DMS114 treated with DMSO at 0.1 percent for 48 hours (cell line): Measurements from ENCODE around the gene MSX2.
A peak's percentile ranks its signal among the peaks of the same experiment; 100 is the strongest.

Experiments used
- DNase-seq: peaks from one replicate; lab custom pipeline; 2025; ENCODE audit not compliant: unreplicated experiment; lab: John Stamatoyannopoulos, UW

MSX2 gene

DNA sequence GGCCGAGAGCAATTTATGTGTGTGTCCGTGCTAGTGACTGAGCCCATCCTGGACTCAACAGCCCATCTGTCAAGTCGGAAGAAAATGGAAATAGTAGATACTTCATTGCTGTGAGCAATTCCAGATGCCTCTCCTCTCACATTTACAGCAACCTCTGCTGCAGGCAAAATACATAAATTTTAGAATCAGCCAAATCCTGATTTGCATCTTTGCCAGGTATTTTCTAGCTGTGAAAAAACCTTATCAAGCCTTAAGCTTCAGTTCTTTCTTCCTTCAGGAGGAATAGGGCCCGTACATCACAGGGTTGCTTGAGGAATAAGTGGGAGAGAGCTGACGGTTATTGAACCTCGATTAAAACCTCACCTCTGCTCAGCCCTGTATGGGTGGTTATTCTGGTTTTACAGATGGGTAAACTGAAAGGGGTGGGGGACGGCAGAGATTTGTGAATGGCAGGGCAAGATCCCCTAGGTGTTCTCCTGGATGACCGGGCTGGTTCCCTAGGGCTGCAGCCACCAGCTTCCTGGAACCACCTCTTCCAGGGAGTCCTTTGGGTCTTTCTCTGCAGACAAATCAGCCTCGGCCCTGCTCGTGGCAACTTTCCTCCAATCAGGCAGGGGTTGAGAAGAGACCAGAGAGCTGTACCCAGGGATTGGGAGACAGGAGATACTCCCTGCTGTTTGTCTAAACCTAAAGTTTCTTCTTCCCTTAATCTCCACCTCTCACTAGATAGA is 5.3 kb upstream of the MSX2 start:
- DNase-seq, result no peak

DNA sequence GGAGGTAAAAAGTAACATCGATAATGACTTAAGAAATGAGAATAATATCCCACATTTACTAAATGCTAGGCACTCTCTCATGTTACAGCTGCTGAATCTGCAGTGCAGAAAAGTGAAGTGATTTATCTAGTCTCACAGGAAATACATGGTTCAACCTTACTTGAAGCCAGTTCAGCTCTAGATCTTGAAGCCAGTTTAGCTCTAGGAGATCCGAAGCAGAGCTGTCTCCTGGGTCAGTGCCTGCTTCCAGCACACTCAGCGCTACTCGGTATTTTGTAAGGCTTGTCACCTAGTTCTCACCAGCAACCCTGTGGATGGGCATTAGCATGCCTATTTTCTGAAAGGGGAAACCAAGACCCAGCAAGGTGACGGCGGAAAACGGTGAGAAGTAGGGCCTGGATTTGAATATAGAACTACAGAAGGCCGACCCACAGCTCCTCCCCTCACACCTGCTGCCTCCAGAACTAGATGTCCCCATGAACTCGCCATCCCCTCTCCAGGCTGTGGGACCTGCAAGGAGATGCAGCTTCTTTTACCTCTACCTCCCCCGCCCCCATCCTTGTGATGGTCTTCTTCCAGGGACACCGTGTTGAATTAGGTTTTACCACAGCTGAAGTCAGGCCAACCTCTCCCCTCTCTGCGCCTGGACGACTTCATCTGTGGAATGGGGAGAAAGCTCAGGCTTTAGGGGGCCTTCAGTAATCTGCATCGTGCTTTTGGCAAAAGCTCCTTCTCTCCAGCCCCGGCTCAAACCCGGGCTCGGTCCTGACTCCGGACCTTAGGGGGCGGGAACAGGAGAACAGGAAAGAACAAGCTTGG is 4.4 kb upstream of the MSX2 start:
- no peak for DNase-seq

DNA sequence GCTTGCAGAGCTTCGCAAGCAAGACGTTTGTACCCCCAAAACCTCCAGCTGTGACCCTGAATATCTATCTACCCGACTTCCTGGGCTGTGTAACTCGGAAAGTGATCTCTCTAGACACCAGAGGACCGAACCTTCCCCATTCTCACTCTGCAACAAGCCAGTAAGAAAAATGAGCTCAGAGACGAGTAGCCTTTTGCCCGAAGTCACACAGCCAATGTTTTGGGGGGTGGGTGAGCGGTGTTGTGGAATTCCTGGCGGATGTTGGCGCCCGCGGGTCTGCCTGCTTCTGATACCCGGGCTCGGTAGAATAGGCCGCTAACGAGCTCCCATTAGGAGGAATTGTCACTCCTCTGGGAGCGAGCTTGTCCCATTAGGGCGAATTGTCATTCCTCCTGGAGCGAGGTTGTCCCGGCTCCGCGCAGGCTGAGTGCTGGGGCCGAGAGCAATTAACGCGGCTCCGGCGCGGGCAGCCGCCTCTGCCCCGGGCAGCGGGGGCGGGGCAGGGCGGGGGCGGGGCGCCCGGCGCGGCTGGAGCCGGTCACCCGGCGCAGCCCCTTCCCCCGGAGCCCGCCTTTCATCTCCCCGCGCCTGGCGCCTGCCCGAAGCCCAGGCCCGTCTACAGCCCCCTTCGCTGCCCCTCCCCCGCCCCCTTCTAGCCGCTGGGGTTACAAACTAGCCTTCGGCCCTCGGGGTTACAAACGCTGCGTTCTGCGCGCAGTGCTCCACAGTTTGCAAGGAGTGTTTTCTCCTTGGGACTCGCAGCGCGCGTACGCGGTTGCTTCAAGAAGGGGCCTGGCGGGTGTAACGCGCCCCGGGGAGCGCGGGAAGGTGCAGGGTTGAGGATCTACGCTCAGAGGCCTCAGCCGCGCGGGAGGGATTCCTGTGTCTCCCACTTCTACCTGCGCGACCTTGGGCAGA is 3.5 kb upstream of the MSX2 start:
- DNase-seq, result no peak

DNA sequence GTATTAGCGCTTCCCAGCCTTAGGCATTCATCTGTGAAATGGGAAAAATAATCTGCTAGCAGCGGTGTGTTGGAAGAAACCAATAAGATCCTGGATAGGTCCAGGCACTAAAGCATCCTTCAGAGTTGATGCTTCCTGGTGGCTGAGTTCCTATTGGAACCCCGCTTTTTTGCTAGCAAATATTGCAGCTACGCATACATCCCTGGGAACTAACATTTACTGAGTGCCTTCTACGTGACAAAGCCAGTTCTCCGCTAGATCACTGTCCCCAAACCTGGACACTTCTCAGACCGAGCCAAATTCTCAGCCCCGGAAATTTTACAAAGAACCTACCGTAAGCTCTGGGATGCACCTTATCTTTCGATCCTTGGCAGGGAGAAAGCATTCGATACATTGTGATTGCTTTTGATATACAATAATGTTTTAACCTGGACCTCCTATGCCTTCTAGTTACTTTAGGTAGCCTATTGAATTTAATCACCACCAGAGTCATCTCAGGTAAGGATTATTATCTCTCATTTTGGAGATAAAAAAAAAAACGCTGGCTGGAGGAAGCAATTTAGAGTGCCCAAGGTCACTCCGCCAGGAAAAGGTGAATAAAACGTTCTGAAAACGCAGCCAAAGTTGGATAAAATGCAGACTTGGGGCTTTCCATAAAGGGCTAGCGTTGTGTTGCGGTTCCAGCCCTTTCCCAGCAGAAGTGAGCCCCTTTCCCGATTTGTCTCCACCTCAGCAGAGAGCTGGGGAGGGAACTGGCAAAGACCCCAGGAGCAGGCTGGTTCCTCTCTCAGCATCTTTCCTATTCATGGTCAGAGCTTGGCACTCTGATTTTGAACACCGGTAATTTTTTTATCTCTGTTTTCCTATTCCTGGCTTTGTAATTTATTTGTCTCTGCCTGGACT is 2.6 kb upstream of the MSX2 start:
- DNase-seq, result no peak

DNA sequence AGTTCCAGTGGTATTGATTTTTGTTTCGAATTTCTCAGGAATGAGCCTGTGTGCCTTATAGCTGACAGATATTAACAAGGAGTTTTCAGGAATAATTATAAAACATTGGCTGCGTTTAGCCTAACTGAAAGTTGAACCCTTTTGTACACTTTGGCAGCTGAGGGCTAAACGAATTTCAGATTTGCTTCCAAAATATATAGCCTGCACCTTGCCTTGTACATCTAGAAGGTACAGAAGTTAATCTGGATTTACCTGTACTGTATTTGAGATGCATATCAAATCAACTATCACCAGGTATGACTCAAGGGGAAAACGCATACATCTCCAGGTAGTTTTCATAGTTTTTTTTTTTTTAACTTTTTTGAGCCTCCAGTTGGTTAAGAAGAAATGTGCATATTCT is 1.9 kb upstream of the MSX2 start:
- no peak for DNase-seq

GRCh38 chr5:174723315-174723978 is 935 bp upstream of the MSX2 start:
- DNase-seq, result no peak

DNA sequence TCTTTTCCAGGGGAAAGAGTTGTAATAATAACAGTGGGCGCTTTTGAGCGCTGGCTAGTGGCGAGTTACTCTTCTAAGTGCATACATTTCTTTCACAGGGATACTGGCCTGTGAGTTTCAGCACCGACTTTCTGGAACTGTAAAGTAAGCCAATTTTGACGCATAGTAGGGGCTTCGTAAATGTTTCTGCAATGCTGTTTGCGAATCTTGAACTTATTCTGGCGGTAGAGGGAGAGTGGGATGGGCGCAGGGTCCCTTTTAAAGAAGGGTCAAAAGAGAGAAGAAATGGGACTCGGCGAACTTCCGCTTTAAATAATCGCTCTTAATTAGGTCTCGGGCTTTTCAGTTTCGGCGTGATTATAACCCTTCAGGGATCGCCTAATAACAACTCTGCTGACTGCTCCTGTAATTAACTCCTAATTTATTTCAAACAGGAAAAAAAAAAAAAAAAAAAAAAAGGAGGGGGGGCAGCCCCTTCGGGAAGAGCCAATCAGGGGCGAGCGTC is 351 bp upstream of the MSX2 start:
- DNase-seq, result peak; percentile 61

GRCh38 chr5:174725261-174725990 is 1.0 kb downstream of the MSX2 start:
- DNase-seq, result no peak

GRCh38 chr5:174725991-174726601 is 1.7 kb downstream of the MSX2 start:
- no peak for DNase-seq

GRCh38 chr5:174726916-174727793 is 2.8 kb downstream of the MSX2 start:
- DNase-seq, result no peak

DNA sequence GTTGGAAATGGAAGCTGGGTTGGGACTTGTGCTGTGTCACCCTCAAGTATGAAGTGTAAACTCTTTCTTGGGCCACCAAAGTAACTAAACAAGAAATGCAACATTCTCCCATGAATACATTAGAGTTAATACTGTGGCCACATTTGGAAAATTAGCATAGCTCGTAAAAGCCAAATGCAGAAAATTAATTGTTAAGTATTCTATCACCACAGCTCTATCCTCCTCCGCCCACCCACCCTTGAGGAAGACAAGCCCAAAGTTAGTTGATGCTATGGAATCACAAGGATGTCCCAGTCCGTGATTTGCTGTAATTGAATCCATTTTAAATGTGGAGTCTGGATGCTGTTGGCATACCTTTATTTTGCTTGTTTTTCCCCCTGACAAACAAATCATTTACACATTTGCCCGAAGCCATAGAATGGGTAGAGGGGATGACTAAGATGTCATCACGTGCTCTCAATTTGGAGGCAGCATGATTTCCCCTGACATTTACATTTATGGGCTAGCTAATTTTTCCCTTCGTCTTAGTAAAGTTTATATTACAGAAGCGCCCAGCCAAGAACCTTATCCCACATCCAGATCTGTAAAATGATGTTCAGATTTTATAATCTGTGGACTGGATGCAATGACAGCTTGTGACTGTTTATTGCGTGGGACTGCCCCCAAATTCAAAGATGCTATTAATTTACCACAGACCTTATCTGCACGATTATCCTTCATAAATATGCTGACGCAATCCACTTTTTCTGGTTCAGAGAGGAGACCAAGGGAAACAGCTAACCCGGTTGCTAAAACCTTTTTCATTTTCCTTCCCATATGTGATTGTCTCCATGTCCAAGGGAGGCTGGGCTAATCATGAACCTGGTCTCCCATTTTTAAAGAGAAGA is 3.7 kb downstream of the MSX2 start:
- no peak for DNase-seq

GRCh38 chr5:174729075-174729680 is 4.8 kb downstream of the MSX2 start:
- no peak for DNase-seq

GRCh38 chr5:174731214-174732035 is 7.0 kb downstream of the MSX2 start:
- no peak for DNase-seq

GRCh38 chr5:174732036-174733020 is 7.9 kb downstream of the MSX2 start:
- DNase-seq, result no peak
